ENCODE data around the gene TMEM176B.

Gene TMEM176B

GRCh38 chr7:150799741-150800580 is at the start of gene TMEM176B:
TSS of gene TMEM176B (minus strand) at chr7:150800364. CDS start at chr7:150796569, 3,795 bp downstream.
- no peak for DNase-seq (ENCODE audit: low read depth)

- DNase-seq (ENCODE audit: low read depth), result no peak
Measured at GRCh38 chr7:150849204-150849775, 49.1 kb upstream of the TMEM176B start.

- no peak for DNase-seq (ENCODE audit: low read depth)
Measured at GRCh38 chr7:150848561-150849115, 48.5 kb upstream of the TMEM176B start.

- DNase-seq (ENCODE audit: low read depth), result no peak
Measured at GRCh38 chr7:150848111-150848510, 47.9 kb upstream of the TMEM176B start.

- no peak for DNase-seq (ENCODE audit: low read depth)
Measured at GRCh38 chr7:150847536-150847935, 47.4 kb upstream of the TMEM176B start.

GRCh38 chr7:150846291-150847115 is 46.3 kb upstream of the TMEM176B start:
- no peak for DNase-seq (ENCODE audit: low read depth)

GRCh38 chr7:150845421-150845861 is 45.3 kb upstream of the TMEM176B start:
- DNase-seq (ENCODE audit: low read depth), result no peak

GRCh38 chr7:150842716-150843115 is 42.6 kb upstream of the TMEM176B start:
- DNase-seq (ENCODE audit: low read depth), result no peak

- DNase-seq (ENCODE audit: low read depth), result no peak
Measured at GRCh38 chr7:150842018-150842417, 41.9 kb upstream of the TMEM176B start.

- DNase-seq (ENCODE audit: low read depth), result no peak
Measured at GRCh38 chr7:150838965-150839650, 38.9 kb upstream of the TMEM176B start.

GRCh38 chr7:150835702-150836280 is 35.6 kb upstream of the TMEM176B start:
- no peak for DNase-seq (ENCODE audit: low read depth)

- no peak for DNase-seq (ENCODE audit: low read depth)
Measured at GRCh38 chr7:150835019-150835418, 34.9 kb upstream of the TMEM176B start.

- no peak for DNase-seq (ENCODE audit: low read depth)
Measured at GRCh38 chr7:150831851-150832250, 31.7 kb upstream of the TMEM176B start.

- DNase-seq (ENCODE audit: low read depth), result no peak
Measured at GRCh38 chr7:150830937-150831336, 30.8 kb upstream of the TMEM176B start.

- no peak for DNase-seq (ENCODE audit: low read depth)
Measured at GRCh38 chr7:150829426-150829825, 29.3 kb upstream of the TMEM176B start.

GRCh38 chr7:150828384-150828783 is 28.2 kb upstream of the TMEM176B start:
- no peak for DNase-seq (ENCODE audit: low read depth)

- no peak for DNase-seq (ENCODE audit: low read depth)
Measured at GRCh38 chr7:150826061-150826849, 26.1 kb upstream of the TMEM176B start.

GRCh38 chr7:150824379-150825177 is 24.4 kb upstream of the TMEM176B start:
- DNase-seq (ENCODE audit: low read depth), result no peak

- DNase-seq (ENCODE audit: low read depth), result no peak
Measured at GRCh38 chr7:150823484-150824126, 23.4 kb upstream of the TMEM176B start.

All from stimulated activated CD8-positive, alpha-beta memory T cell treated with anti-CD3 and anti-CD28 coated beads, Interleukin-12 subunit alpha, Interleukin-12 subunit beta, amount 100 ng/mL, for 4 hours (primary cell).